Upper lobe of left lung (tissue), 6 donors: ENCODE results near the gene IQGAP1. TPM values are rescaled to one million over a fixed set of nuclear protein-coding genes. Genes with fewer than 3 reads are reported as not detected.

Experiments
- ATAC-seq, 2 donors: fragments of 200-7000 bp; cut with Tn5 transposase; one replicate each; pipeline ENCODE4 v1.9.1; 2022; ENCODE audit warnings: mild to moderate bottlenecking in 2 of 2, moderate library complexity in 2 of 2; ENCODE audit not compliant: low FRiP score in 2 of 2
- DNase-seq, 2 donors: peaks; one replicate each; pipeline ENCODE4 v3.0.0-alpha.2; 2019 to 2020
- H3K27ac ChIP-seq, 4 donors: fragments of 200-600 bp; sonication (generic); one replicate each; pipeline ENCODE4 v1.5.1; 2016 to 2019
- H3K27me3 ChIP-seq, 4 donors: fragments of 200-600 bp; sonication (generic); one replicate each; pipeline ENCODE4 v1.5.1; 2017 to 2019
- H3K36me3 ChIP-seq, 4 donors: fragments of 200-600 bp; sonication (generic); one replicate each; pipeline ENCODE4 v1.5.1; 2016 to 2019
- H3K4me1 ChIP-seq, 4 donors: fragments of 200-600 bp; sonication (generic); one replicate each; pipeline ENCODE4 v1.5.1; 2018 to 2019
- H3K4me3 ChIP-seq, 4 donors: fragments of 200-600 bp; sonication (generic); one replicate each; pipeline ENCODE4 v1.5.1; 2017 to 2019; ENCODE audit warnings: mild to moderate bottlenecking in 2 of 4, moderate library complexity in 1 of 4
- H3K9me3 ChIP-seq, 4 donors: fragments of 200-600 bp; sonication (generic); one replicate each; pipeline ENCODE4 v1.5.1; 2018 to 2019
- EP300 ChIP-seq, 4 donors: sonication (generic); formaldehyde crosslinking; IDR thresholded peaks; one replicate each; pipeline ENCODE4 v1.5.1; 2017; ENCODE audit warnings: antibody characterized with exemption in 4 of 4, control low read depth in 2 of 4
- POLR2A ChIP-seq, 4 donors: fragments of 450-650 bp; IDR thresholded peaks; one replicate each; pipeline ENCODE4 v1.5.1; 2016 to 2017; ENCODE audit warnings: antibody characterized with exemption in 4 of 4, mild to moderate bottlenecking in 2 of 4
- POLR2AphosphoS5 ChIP-seq, 2 donors: sonication (generic); formaldehyde crosslinking; IDR thresholded peaks; one replicate each; pipeline ENCODE4 v1.5.1; 2017; ENCODE audit warnings: antibody characterized with exemption in 2 of 2
- WGBS, 2 donors: methylation state at CpG; one replicate each; pipeline ENCODE4 v1.1.5; 2017 to 2018; 5-methylcytosine and 5-hydroxymethylcytosine counted together
- total RNA-seq, 6 donors: library from RNA; depleted of rRNA in 4 of 6; stranded (reverse); fragments of >200 nt in 4 of 6; gene quantifications; one replicate each; pipeline versions ENCODE4 v1.1.0 to v1.2.1, GENCODE V29; 2016 to 2021
- TF ChIP-seq, protein P1 (sequence below), 6 experiments: fragments of 450-650 bp in 4 of 6; fragments of 200-600 bp in 2 of 6; sonication (generic) in 2 of 6; IDR thresholded peaks; one replicate each; pipeline ENCODE4 v1.5.1; 2016 to 2019; ENCODE audit warnings: antibody characterized with exemption in 6 of 6
- donor health status: DM: no; HTN: no; CAD: no; lungs with moderate emphysema.
- donor health status: DM: no; HTN: yes; CAD: no; lungs with severe emphysema.

The IQGAP1 gene
- total RNA-seq, 6 donors from 2014 or later: 216 to 502 (median 344) TPM

DNA sequence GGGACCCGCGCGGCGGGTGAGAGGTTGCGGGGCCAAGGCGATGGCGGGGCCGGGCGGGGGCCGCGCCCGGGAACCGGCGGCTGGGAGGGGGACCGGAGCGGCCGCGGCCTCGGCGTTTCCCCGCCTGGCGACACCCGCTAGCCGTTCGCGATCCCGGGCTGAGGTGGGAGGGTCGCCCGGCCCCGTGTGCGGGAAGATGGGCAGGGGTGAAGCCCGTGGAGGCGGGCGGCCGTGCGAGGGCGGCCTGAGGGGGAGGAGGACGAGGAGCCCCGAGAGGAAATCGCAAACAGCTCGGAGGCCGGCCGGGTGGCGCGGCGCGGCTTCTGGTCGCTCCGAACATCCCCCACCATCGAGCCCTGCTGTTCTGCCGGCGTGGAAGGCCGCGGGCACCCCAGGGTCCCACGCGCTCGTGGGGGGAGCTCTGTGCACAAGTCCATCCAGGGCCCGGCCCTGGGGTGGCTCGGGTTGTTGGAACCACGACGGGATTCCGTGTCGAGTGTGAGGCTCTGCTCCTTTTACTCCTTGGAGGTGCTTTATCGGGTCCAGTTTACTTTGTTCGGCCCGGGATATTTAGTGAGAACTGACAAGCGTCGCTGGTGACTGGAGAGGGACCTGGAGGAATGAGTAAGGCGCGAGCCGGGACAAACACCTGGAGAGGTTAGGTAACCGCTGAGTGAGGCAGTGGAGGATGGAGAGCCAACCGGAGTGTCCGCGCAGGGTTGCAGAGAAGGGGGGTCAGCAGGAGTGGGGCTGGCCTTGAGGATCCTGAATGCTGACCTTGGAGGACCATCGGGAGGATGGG, 142.4 kb downstream of the IQGAP1 start:
- H3K27me3 ChIP-seq: no peaks in the 10 kb centered on the region
- WGBS, 2 donors: 1 to 2% methylated on average over 20 to 70 of the region's 76 CpGs
- H3K4me1 ChIP-seq: peaks cover 13 to 40% (median 19%) of the 10 kb centered on the region in 4 donors
- ATAC-seq (peak; percentile 64 to 76), DNase-seq (peak; percentile 61 to 93)
- peak overlapping the region; percentile 89 to 97 (median 92) for H3K27ac ChIP-seq
- TF ChIP-seq, protein P1, sequence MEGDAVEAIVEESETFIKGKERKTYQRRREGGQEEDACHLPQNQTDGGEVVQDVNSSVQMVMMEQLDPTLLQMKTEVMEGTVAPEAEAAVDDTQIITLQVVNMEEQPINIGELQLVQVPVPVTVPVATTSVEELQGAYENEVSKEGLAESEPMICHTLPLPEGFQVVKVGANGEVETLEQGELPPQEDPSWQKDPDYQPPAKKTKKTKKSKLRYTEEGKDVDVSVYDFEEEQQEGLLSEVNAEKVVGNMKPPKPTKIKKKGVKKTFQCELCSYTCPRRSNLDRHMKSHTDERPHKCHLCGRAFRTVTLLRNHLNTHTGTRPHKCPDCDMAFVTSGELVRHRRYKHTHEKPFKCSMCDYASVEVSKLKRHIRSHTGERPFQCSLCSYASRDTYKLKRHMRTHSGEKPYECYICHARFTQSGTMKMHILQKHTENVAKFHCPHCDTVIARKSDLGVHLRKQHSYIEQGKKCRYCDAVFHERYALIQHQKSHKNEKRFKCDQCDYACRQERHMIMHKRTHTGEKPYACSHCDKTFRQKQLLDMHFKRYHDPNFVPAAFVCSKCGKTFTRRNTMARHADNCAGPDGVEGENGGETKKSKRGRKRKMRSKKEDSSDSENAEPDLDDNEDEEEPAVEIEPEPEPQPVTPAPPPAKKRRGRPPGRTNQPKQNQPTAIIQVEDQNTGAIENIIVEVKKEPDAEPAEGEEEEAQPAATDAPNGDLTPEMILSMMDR (IDR thresholded peaks at IDR 0.05): no peak
- TF ChIP-seq POLR2AphosphoS5 (IDR thresholded peaks at IDR 0.05): peak in 1 of 2 donors; percentile 34
- TF ChIP-seq EP300 (IDR thresholded peaks at IDR 0.05): no peak
- peak in 2 of 4 donors; percentile 6 to 10 for TF ChIP-seq POLR2A (IDR thresholded peaks at IDR 0.05)
- H3K4me3 ChIP-seq: peak overlapping the region; percentile 53 to 94 (median 76)
- H3K9me3 ChIP-seq: no peaks in the 10 kb centered on the region
- no peaks in the 10 kb centered on the region for H3K36me3 ChIP-seq

DNA sequence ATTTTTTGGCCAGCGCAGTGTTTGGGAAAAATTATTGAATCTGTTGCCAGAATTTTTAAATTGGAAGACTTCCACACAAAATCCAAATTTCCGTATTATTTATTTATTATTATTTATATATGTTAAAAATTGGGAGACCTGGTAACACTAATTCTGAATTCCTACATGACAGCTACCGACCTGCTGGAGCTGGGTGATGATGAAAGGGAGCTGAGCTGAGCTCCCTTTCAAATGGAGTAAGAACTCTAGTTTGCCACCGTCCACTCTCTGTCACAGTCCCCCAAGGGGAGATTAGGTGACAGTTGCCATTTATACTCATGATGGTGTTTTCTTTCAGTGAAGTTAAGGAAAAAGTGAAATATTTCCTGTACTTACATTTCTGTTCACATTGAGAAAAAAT, 143.1 kb downstream of the IQGAP1 start:
- H3K27ac ChIP-seq: peak overlapping the region in 3 of 4 donors; percentile 89 to 97 (median 93)
- H3K4me3 ChIP-seq: peak overlapping the region in 3 of 4 donors; percentile 66 to 94 (median 87)
- no peaks in the 10 kb centered on the region for H3K36me3 ChIP-seq
- no peak for DNase-seq
- H3K27me3 ChIP-seq: no peaks in the 10 kb centered on the region
- WGBS, 2 donors: 47 to 56% methylated on average over 4 of the region's 4 CpGs
- no peaks in the 10 kb centered on the region for H3K9me3 ChIP-seq
- no peak for ATAC-seq
- TF ChIP-seq, protein P1 (IDR thresholded peaks at IDR 0.05): no peak
- TF ChIP-seq POLR2A (IDR thresholded peaks at IDR 0.05): no peak
- no peak for TF ChIP-seq EP300 (IDR thresholded peaks at IDR 0.05)
- no peak for TF ChIP-seq POLR2AphosphoS5 (IDR thresholded peaks at IDR 0.05)
- H3K4me1 ChIP-seq: peaks cover 14 to 47% (median 19%) of the 10 kb centered on the region in 4 donors

DNA sequence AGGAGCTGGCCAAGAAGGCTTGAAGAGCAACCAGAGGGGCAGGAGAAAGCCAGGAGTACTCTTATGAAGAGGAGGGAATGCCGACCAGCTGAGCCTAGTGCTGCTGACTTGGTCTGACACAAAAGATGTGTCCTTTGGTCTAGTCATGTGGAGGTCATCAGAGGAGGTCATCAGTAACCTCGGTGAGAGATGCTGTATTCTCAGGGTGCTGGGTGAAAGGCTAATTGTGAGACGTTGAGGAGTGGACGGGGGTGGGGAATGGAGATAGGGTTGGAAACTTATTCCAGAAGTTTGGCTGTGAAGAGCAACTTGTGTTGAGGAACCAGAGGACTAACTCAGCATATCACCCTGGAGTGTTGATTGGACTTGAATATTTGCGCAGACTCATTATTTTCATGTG, 147.2 kb downstream of the IQGAP1 start:
- no peak for TF ChIP-seq POLR2A (IDR thresholded peaks at IDR 0.05)
- TF ChIP-seq EP300 (IDR thresholded peaks at IDR 0.05): no peak
- TF ChIP-seq POLR2AphosphoS5 (IDR thresholded peaks at IDR 0.05): no peak
- TF ChIP-seq, protein P1 (IDR thresholded peaks at IDR 0.05): no peak
- Histone ChIP-seq H3K4me1 (peaks cover 9 to 49% (median 17%) of the 10 kb centered on the region in 4 donors), H3K9me3 (no peaks in the 10 kb centered on the region), H3K27me3 (no peaks in the 10 kb centered on the region), H3K4me3 (no peak overlapping the region), H3K27ac (peak overlapping the region in 1 of 4 donors; percentile 34), H3K36me3 (peaks cover 0 to 9% (median 0%) of the 10 kb centered on the region in 4 donors)
- 80 to 82% methylated on average over 5 of the region's 5 CpGs for WGBS, 2 donors
- DNase-seq: no peak
- ATAC-seq: no peak

DNA sequence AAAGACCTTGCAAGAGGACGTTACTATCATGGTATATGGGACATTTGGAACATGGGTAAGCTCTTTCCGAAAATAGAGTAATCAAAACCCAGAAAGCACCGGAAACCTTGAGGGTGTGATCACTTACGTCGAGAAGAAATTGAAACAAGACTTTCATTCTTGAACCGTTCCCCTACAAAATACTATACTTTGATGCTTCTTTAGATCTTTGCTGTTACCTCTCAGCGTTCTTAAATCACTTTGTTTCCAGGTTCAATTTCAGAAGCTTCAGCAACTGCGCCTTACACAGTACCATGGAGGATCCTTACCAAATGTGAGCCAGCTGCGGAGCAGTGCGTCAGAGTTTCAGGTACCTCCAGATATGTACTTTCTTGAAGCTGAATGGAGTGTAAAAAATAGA, 151.7 kb downstream of the IQGAP1 start:
- no peak for DNase-seq
- TF ChIP-seq EP300 (IDR thresholded peaks at IDR 0.05): no peak
- no peak for TF ChIP-seq POLR2AphosphoS5 (IDR thresholded peaks at IDR 0.05)
- TF ChIP-seq, protein P1 (IDR thresholded peaks at IDR 0.05): no peak
- TF ChIP-seq POLR2A (IDR thresholded peaks at IDR 0.05): no peak
- Histone ChIP-seq H3K9me3 (no peaks in the 10 kb centered on the region), H3K27ac (no peak overlapping the region), H3K27me3 (no peaks in the 10 kb centered on the region), H3K4me1 (peaks cover 0 to 18% (median 7%) of the 10 kb centered on the region in 4 donors), H3K4me3 (no peak overlapping the region), H3K36me3 (peaks cover 0 to 22% (median 0%) of the 10 kb centered on the region in 4 donors)
- 90% methylated on average over 10 of the region's 10 CpGs for WGBS, 2 donors
- no peak for ATAC-seq
